Activated CD8-positive, alpha-beta memory T cell treated with anti-CD3 and anti-CD28 coated beads for 24 hours (primary cell): ENCODE results near the gene PSPC1.
"Not testable (repeated sequence)": the region's sequence is repeated elsewhere in the genome, so short reads cannot be mapped to it uniquely, and the experiment has no call there.

Experiments
- DNase-seq: peaks from one replicate; pipeline ENCODE4 v3.0.0-alpha.2; 2020

Gene PSPC1

GRCh38 chr13:19782727-19783682 is at the start of gene PSPC1:
TSS of gene PSPC1 (minus strand) at chr13:19782945. CDS start at chr13:19782757, 188 bp downstream.
- DNase-seq = peak; percentile 96

- DNase-seq = peak; percentile 15
These were observed 39.9 kb upstream of the PSPC1 start for GRCh38 chr13:19822673-19823072.

GRCh38 chr13:19818223-19818842 is 35.6 kb upstream of the PSPC1 start:
- peak; percentile 70 for DNase-seq

GRCh38 chr13:19817510-19818158 is 34.9 kb upstream of the PSPC1 start:
- DNase-seq = no peak

- no peak for DNase-seq
These were observed 34.4 kb upstream of the PSPC1 start for GRCh38 chr13:19817106-19817505.

- not testable (repeated sequence) for DNase-seq
These were observed 33.1 kb upstream of the PSPC1 start for GRCh38 chr13:19815842-19816241.

- no peak for DNase-seq
These were observed 28.5 kb upstream of the PSPC1 start for GRCh38 chr13:19810996-19811881.

GRCh38 chr13:19810151-19810550 is 27.4 kb upstream of the PSPC1 start:
- DNase-seq = no peak

GRCh38 chr13:19805765-19806164 is 23.0 kb upstream of the PSPC1 start:
- DNase-seq = no peak

GRCh38 chr13:19795956-19796355 is 13.2 kb upstream of the PSPC1 start:
- DNase-seq = no peak

GRCh38 chr13:19794631-19795030 is 11.9 kb upstream of the PSPC1 start:
- no peak for DNase-seq

GRCh38 chr13:19791953-19792537 is 9.3 kb upstream of the PSPC1 start:
- no peak for DNase-seq

- peak; percentile 81 for DNase-seq
These were observed 557 bp downstream of the PSPC1 start for GRCh38 chr13:19782049-19782726.

GRCh38 chr13:19781526-19781925 is 1.2 kb downstream of the PSPC1 start:
- DNase-seq = no peak

GRCh38 chr13:19780753-19781418 is 1.9 kb downstream of the PSPC1 start:
- DNase-seq = not testable (repeated sequence)

GRCh38 chr13:19772306-19772705 is 10.4 kb downstream of the PSPC1 start:
- DNase-seq = peak; percentile 17

GRCh38 chr13:19769854-19770253 is 12.9 kb downstream of the PSPC1 start:
- no peak for DNase-seq

GRCh38 chr13:19767966-19768365 is 14.8 kb downstream of the PSPC1 start:
- no peak for DNase-seq

GRCh38 chr13:19766591-19766990 is 16.2 kb downstream of the PSPC1 start:
- no peak for DNase-seq

- no peak for DNase-seq
These were observed 18.5 kb downstream of the PSPC1 start for GRCh38 chr13:19764237-19764636.

GRCh38 chr13:19763618-19764017 is 19.1 kb downstream of the PSPC1 start:
- no peak for DNase-seq
